HG02884 (cell line): ENCODE results near the gene HYI.
"Not testable (repeated sequence)": the region's sequence is repeated elsewhere in the genome, so short reads cannot be mapped to it uniquely, and the experiment has no call there.

Experiments used
- ATAC-seq: cut with Tn5 transposase; IDR thresholded peaks from one replicate; pipeline ENCODE4 v1.9.1; 2021; ENCODE audit warnings: mild to moderate bottlenecking, moderate library complexity; ENCODE audit not compliant: unreplicated experiment

Gene HYI

DNA sequence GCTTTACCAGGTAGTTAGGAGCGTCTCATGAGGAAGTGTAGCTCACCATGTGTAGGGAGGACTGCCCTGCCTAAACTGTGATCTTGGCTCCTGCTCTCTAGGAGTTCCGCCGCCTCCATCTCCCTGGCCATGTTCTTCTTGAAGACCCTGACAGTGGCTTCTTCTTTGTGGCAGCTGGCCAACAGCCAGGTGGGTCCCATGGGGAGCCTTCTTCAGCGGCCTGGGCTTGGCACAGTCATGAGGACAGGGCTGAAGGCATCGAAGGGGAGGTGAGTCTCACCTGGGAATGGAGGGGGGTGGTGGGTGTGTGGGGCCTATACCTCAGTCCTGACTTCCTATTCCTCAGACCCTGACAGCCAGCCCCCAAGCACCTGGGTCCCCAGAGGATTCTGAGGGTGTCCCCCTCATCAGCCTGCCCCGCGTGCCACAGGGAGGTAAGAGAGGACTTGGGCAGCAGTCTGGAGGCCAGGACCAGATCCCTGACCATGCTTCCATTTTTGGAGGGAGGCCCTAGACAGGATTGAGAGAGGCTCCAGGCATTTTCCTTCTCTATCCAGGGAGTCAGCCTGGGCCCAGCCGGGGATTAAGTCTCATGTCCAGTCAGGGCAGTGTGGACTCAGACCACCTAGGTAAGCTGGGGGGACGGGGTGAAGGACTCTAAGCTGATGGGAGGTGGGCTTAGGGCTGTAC, 21.4 kb downstream of the HYI start:
- no peak for ATAC-seq

GRCh38 chr1:43431676-43432075, 22.1 kb downstream of the HYI start:
- no peak for ATAC-seq

GRCh38 chr1:43430831-43431230, 22.9 kb downstream of the HYI start:
- no peak for ATAC-seq

GRCh38 chr1:43427941-43428340, 25.8 kb downstream of the HYI start:
- ATAC-seq, result no peak

- no peak for ATAC-seq
Measured at GRCh38 chr1:43427524-43427923, 26.2 kb downstream of the HYI start.

- no peak for ATAC-seq
Measured at GRCh38 chr1:43426221-43426620, 27.5 kb downstream of the HYI start.

- no peak for ATAC-seq
Measured at GRCh38 chr1:43425045-43425444, 28.7 kb downstream of the HYI start.

DNA sequence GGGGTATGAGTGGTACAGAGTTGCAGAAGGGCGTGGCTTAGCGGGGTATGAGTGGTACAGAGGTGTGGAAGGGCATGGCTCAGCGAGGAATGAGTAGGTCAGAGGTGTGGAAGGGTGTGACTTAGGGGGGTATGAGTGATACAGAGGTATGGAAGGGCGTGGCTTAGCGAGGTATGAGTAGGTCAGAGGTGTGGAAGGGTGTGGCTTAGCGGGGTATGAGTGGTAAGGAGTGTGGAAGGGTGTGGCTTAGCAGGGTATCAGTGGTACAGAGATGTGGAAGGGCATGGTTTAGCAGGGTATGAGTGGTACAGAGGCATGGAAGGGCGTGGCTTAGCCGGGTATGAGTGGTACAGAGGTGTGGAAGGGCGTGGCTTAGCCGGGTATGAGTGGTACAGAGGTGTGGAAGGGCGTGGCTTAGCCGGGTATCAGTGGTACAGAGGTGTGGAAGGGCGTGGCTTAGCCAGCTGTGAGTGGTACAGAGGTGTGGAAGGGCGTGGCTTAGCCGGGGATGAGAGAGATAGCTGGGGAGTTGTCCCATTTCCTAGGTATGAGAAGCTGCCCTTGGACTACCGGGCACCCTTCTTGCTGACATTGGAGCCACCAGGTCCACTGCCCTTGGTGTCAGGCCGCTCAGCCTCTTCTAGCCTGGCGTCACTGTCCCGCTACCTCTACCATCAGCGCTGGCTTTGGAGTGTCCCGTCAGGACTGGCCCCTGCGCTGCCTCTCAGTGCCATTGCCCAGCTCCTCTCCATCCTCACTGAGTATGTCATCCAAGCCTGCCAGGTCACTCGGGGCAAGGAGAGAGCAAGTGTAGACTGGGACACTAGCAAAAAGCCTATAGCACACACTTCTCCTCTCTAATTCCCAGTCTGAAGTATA, 29.8 kb downstream of the HYI start:
- ATAC-seq, result no peak

GRCh38 chr1:43422995-43423671, 30.6 kb downstream of the HYI start:
- no peak for ATAC-seq

- no peak for ATAC-seq
Measured at GRCh38 chr1:43421976-43422750, 31.6 kb downstream of the HYI start.

DNA sequence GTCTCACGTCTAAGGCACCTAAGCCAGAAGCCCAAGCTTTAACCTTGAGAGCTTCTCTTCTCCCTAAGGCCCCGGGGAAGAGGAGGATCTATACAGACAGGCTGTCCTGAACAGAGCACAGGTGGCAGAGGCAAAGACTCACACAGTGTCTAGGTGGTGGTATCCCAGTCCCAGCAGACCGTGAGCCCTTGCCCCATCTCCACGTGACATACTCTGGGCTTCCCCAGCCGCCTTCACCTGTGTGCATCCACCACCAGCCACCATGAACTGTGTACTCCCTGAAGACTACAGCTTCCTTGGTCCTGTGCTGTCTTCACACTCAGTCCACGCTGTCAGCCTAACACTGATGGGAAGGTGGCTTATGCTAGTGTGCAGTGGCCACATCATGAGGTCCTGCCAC, 32.3 kb downstream of the HYI start:
- ATAC-seq, result no peak

DNA sequence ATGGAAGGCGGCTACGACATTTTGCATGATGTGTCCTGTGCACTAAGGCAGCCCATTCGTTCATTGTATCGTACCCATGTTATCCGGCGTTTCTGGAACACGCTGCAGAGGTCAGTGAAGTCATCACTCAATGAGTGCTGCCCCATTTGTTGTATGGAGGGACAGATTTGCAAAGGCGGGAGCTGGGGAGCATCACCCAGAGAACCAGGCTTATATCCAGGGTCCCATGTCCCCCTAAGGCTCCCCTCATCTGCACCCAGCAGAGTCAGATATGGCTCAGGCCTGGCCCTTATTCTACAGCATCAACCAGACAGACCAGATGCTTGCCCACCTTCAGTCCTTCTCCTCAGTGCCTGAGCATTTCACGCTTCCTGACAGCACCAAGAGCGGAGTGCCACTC, 32.9 kb downstream of the HYI start:
- no peak for ATAC-seq

DNA sequence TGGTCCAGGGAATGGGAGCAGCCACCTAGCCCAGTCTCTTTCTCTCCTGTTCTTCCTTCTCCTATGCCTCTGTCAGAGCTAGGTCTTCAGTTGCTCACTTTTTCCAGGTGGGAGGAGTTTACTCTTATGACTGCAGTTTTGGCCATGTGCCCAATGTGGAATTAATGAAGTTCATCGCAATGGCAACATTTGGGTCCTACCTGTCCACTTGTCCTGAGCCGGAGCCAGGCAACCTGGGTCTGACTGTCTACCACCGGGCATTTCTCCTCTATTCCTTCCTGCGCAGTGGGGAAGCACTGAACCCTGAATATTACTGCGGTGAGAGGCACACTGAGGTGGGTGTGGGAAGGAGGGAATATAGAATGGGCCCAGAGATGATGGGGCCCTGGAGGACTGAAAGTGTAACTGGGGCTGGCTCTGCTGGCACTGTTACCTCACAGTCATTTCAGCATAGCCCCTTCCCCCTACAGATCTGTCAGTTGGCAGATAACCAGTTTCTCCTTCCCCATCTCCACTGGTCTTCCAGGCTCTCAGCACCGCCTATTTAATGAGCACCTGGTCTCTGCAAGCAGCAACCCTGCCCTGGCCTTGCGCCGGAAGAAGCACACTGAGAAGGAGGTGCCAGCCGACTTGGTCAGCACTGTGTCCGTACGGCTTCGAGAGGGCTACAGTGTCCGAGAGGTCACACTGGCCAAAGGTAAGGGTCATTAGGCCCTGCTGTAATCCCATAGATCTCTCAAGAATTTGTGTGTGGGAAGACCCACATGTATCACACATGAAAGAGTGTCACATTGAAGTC, 33.9 kb downstream of the HYI start:
- ATAC-seq, result no peak

DNA sequence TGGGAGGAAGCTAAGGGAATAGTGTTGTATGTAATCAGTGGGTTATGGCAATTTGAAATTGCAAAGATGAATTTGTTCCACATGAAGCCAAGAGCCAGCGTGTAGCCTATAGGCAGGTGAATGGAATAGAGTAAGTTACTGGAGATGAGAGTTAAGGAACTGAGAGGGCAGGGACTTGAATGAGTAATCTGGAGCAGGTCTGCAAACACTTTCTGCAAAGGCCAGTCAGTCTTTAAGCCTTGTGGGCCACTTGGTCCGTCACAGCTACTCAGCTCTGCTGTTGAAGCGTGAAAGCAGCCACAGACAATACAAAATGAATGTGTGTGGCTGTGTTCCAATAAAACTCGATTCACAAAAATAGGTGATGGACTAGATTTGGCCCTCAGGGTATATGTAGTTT, 34.9 kb downstream of the HYI start:
- no peak for ATAC-seq

- ATAC-seq, result no peak
Measured at GRCh38 chr1:43415901-43416300, 37.8 kb downstream of the HYI start.

- no peak for ATAC-seq
Measured at GRCh38 chr1:43414634-43415223, 39.0 kb downstream of the HYI start.

DNA sequence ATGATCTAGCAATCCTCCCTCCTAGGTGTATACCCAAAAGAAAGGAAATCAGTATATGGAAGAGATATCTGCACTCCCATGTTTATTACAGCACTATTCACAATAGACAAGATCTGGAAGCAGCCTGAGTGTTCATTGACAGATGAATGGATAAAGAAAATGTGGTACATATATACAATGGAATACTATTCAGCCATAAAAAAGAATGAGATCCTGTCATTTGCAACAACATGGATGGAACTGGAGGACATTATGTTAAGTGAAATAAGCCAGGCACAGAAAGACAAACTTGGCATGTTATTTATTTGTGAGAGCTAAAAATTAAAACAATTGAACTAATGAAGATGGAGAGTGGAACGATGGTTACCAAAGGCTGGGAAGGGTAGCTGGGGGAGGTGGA, 40.3 kb downstream of the HYI start:
- not testable (repeated sequence) for ATAC-seq

DNA sequence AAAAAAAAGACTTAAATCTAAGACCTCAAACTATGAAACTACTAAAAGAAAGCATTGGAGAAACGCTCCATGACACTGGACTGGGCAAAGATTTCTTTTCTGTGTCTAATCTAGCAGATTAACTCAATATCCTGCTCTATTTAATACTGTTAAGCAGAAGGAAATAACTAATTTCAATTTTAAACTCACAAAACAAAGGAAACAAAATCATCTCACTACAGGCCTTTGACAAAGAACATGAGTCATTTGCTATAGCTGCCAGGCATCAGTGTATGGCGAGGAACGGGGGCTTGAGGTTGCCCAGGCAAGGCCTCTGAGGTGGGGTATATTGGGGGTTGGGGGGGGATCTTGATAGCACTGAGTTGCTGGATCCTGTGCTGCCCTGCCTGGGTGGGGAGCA, 43.2 kb downstream of the HYI start:
- ATAC-seq, result no peak

- no peak for ATAC-seq
Measured at GRCh38 chr1:43405876-43406234, 47.9 kb downstream of the HYI start.
